Activated CD8-positive, alpha-beta memory T cell treated with anti-CD3 and anti-CD28 coated beads for 24 hours (primary cell): Measurements from ENCODE around the gene MACROD2.

Experiments
- DNase-seq: peaks from one replicate; pipeline ENCODE4 v3.0.0-alpha.2; 2020

Gene MACROD2

DNA sequence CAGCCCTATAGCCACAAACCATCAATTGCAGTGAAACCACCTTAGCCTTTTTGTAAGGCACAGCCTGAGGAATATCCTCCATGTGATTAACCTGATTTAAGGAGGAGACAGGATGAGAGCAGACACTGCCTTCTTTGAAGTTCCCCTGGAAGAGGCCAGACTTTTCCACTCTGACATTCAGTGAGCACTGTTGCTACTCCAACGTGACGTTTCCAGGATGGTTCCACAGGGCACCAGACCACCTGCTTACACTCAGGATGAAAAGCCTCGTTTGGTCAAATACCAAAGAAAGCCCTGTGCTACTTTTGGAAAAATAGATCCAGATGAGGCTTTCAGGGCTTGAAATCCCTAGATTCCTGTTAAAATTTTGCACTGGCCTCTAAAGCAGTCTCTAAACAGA, 1444.2 kb downstream of the MACROD2 start:
- DNase-seq = no peak

DNA sequence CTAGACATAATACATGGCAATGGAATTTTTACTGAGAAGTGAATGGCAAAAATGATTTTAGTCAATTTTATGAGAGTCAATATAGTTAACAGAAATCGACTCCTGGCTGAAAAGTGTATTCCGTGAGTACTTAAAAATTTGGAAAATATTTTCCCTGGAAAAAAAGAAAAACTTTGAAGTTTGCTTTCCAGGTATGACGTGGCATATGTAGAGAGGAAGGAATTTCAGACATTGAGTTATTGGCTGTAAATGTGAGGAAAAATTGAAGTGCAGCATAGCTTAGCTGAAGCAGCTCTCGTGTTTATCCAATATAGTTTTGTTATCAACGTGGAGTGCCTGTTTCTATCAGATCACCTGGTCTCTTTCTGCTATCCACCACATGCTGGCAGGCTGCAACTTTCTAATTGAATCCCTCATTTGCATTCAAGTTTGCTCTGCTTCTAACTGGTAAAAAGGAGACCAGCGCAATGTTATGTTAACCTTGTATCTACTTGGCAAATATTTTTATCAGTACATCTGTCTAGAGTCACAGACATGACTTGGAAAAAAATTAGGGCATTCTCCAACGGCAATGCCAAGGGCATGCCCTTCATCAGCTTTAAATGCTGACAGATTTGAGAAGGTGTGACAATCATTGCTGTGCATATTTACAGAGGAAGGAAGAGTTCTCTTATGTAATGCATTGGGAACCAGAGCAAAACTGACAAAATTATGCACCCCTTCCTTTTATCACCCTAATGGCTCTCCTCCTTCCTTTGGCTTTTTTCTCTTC, 1444.9 kb downstream of the MACROD2 start:
- no peak for DNase-seq

DNA sequence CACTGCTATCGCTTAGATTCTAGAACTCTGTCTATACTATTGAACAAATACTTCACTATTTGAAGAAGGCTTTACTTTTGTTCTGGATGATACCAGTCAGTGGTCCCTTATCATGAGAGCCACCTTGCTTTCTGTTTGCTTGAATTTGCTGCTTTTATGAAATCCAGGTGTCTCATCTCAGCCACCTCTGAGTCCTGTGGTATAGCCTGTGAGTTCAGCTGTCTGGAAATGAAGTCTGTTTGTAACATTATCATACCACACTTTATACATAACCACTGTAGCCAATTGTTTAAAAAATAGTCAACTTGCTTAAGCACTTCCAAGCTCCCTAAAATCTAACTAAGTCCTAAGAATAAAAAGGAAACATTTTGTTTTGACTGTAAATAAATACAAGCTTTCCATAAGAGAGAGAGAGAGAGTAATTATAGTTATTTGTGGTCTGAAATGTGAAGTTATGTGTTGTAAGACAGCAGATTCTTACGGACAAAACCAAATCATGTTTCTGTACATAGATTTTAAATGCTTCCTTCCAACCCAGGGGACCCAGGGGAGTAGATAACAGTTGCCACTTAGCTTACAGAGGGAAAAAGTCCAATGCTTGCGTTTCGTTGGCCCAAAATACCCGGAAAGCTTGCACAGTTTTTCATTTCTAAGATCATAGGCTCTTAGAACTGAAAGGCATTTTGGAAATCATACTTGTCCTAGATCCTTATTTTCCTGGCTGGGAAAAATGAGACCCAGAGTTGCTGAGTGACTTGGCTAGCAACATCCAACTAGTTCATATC, 1449.9 kb downstream of the MACROD2 start:
- DNase-seq = no peak

DNA sequence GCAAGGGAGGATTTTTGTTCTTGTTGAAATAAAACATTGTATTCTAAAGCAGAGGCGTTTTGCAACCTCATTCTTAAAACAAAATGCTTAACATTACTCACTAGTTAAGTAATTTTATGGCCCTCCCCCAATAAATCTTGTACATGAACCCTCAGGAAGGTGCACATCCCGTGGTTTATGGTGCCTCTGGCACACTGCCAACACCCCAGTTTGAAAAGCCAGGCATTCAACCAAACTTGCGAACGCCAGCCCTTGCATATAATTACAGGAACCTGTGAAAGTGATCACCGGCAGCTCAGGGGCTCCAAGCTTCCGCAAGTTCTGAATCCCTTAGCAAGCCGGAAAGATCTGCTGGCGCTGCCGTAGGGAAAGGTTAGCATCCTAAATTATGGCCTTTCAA, 1451.1 kb downstream of the MACROD2 start:
- no peak for DNase-seq

DNA sequence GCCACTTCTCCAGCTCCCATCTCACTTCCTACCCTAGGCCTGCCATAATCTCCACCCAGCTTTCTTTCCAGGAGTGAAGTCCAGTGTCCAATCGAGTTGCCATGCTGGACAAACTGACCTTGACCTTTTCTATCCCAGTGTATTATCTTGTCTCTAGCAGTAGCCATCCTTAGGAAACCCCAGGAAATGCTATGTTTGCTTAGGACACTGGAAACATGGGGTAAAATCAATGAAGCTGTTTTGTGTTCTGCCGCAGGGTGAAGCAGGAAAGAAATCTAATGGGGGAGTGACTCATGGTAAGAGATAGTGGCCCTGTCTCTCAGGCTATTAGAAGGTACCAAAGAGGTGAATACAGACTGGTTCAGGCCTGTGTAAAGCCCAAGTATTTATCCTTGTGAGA, 1452.2 kb downstream of the MACROD2 start:
- DNase-seq = no peak

DNA sequence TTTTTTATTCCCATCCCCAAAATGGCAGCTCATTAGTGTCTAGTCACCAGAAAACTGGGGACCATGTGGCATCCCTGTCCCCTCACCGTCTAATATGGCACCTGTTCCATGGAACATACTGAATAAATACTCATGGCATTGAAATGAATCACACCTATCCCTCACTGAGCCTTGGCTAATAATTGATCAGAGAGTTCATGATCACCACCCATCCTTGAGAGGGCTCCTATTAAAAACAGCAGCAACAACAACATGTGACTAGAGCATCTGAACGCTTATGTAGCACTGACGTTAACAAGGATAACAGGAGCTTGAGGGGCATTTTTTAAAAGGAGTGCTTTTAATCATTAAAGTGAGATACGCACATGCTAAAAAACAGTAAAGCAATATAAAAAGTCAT, 1453.7 kb downstream of the MACROD2 start:
- DNase-seq = no peak

DNA sequence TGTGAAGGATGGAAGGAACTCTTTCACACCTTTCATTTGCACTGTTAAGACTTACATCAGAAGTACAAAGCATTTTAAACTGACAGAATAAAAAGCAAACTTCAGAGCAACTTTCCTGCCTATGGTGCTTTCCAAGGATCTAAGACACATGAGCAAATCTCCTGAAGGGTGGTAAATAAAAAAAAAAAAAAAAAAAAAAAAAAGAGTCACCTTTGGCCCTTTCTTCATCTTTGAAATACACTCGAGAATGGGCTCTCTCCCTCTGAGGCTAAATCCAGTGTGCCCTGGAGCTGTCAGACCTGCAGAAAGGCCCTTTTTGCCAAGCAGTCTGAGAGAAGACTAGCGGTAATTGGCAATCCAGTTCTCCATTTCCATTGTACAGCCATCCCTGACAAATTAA, 1455.9 kb downstream of the MACROD2 start:
- DNase-seq = no peak

DNA sequence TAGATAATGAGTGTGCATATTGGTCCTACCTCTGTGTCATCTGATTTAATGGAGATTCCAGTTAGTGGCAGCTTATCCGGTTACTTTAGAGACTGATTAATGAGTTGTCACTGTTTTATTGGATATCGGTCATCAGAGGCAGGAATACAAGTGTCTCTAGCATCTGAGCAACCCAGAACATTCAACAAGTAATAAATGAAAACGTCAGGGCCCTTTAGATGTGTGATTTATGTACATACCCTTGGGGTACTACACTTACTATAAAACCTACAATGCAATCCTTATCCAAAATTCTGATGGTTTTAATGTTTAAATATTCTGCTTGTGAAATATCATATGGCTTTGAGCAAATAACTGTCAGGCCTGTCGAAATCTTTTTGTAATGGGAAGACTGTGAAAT, 1460.0 kb downstream of the MACROD2 start:
- DNase-seq = no peak

DNA sequence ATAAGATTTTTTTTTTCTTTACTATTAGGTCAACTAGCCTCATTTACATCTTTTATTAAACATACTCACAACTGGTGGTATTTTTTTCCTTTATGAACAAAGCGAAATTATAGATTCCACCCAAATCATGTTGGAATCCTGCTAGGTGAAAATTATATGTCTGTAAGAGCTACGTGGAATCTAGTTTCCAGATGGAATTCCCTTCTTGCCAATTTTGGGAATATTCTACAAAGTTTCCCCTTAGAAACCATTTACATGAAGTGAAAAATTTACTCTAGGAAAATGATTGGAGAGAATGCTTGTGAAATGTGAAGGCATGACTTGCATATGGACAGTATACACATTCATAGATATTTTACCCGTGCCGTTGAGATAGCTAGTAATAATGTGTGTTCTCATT, 1466.6 kb downstream of the MACROD2 start:
- no peak for DNase-seq

DNA sequence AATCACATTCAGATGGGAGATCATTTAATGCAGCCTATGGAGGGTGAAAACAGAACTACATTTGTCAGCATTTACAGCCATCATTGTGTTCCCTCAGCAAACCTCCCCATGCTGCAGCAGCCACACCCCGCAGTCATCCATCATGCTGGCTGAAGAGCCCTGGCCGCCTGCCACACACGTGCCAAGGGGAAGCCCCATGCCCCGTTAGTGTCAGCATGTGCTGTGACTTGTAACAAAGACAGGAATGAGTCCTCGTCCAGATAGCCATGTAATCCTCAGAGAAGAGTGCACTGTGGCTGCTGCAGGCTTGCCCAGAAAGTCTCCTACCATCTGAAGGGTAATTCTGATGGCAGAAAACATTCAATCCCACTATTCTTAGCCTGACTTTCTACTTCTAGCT, 1480.2 kb downstream of the MACROD2 start:
- no peak for DNase-seq

DNA sequence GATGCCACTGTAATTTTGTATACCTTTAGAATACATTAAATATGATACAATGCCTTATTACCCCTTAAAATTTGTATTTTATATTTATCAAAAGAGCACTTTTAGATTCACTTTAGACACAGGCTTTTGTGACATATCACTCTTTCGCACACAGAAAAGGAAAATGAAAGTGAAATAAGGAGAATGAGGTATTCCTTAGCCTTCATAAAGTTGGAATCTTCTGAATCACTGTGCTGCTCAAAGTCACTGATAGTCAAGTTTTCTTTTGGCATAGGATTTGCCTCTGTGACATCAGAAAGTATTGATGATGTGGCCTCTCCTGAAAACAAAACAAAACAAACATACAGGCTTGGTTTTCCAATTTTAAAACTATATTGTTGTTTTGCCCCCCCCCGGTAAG, 1480.9 kb downstream of the MACROD2 start:
- DNase-seq = no peak

DNA sequence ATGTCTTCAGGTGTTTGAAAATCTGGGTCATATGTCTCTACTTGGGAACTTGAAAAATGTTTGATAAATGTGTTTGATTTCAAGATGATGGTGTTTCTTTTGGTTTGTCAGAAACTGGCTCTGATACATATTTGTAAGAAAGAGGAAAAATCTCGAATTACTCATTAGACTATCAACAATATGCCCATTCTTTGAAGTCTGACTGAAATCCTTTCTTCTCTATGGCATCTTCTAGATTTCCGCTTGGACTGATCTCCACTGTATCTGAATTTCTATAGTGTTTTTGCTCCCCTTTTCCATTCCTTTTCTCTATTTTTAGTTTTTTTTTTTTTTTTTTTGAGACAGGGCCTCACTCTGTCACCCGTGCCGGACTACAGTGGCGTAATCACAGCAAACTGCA, 1481.5 kb downstream of the MACROD2 start:
- no peak for DNase-seq

DNA sequence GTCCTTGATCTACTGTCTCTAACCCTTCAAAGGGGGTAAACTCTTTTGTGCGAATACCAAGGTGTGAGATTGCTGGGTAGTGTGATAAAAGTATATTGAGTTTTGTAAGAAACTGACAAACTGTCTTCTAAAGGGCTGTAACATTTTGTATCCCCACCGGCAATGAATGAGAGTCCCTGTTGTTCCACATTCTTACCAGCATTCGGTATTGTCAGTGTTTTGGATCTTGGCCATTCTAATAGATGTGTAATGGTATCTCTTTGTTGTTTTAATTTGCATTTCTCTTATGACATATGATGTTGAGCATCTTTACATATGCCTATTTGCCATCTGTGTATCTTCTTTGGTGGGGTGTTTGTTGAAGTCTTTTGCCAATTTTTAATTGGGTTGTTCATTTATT, 1487.2 kb downstream of the MACROD2 start:
- no peak for DNase-seq

DNA sequence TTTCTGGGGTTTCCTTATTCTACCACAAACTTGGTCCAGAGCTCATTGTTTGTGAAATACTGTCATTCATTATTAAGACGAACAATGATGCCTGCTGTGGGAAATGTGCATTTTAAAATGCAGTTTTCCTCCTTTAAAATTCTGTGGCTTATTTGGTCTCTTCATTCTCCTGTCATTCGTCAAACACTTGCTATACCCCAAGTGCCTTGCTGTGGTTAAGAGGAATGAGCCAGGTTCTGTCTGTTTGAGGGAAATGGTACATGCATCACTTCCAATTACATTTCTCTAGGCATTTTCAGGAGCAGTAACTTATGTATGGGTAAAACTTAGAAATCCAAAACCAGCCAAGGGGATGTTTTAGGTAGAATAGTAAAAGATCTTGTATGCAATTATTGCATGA, 1490.2 kb downstream of the MACROD2 start:
- DNase-seq = no peak

DNA sequence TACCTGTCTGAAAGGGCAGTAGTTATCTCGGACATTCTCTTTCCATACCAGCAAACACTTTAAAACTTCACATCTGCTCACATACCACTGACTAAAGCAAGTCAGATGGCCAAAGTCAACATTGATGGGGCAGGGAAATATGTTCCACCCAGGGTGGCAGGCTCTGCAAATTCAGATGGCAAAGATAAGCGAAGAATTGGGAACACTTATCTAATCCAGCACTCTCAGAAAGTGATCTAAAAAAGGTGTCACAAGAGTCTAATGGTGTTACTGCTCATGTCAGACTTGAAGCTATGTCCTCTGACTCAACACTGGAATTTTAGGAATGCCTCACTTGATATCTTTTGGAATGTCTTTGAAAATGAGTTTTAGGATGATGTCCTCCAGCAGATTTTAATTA, 1491.7 kb downstream of the MACROD2 start:
- no peak for DNase-seq

DNA sequence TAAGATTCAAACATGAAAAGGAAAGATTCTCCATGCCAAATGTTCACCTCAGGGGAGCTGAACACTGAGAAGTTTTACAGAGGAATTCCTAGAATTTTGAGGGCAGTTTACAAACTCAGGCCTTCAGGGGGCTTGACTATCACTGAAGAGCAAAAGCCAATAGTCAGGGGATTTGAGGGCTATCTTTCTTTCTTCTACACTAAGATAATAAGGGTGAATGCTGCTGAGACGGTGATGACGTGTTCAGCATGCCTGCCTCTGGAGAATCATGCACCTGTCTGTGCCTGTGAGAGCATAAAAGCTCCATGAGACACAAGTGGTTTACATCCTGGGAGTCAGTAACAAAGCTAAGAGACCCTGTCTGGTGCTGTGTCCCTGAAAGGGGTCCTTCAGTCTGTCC, 1492.4 kb downstream of the MACROD2 start:
- no peak for DNase-seq

DNA sequence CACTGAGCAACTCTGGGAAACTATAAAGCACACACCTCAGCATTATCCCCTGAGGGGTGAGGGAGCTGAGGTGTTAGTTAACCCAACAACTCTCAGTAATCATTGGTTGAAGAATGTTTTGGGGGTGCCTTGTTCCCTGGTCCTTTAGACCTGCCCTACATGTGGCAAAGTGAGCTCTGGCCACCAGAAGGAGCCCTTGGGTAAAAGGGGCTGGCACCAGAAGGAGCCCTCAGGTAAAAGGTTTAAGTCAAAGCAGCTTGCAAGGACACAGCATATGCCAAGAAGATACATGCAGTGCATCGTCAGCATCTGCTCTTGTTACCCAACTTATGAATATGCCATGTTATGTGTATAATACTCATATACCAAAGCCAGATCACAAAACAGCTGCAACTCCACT, 1496.3 kb downstream of the MACROD2 start:
- DNase-seq = no peak

DNA sequence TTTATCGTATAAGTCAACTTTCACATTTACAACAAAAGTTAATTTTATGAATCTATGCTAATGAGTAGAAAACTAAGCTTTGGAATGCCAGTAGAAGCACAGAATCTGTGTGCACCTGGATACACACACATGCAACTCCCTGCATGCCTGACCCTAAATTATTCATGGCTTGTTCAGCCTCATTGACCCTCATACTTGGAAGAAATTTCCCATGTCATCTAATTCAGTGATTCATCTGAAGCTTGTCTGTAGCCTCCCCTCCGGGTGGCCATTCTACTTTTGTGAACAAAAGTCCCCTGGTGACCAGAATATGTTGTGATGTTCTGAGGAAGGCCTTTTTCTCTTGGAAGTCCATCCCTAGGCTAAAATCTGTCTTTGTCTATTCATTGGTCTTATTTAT, 1499.5 kb downstream of the MACROD2 start:
- DNase-seq = no peak

DNA sequence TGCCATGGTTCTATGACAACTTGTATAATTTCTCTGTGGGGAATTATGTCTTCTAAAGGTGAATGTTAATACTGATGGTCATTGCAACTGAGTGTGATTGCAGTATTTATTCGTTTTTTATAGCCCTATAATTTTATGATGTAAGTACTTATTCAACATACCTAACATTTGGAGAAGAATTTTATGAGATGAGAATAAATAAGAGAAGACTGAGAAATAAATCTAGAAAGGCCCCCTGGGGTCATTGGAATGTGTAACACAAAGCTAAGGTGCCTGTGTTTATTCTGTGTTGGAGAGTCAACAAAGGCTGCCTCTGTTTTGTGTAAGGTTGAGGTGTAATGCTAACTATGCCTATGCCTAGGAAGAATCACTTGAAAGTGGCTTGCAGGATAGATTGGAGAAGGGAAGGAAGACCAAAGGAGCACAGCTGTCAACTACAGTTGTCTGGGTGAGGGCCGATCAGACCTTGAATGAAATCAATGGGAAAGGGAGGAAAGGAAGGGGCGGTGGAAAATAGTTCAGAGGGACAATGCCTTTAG, 1501.3 kb downstream of the MACROD2 start:
- DNase-seq = no peak

DNA sequence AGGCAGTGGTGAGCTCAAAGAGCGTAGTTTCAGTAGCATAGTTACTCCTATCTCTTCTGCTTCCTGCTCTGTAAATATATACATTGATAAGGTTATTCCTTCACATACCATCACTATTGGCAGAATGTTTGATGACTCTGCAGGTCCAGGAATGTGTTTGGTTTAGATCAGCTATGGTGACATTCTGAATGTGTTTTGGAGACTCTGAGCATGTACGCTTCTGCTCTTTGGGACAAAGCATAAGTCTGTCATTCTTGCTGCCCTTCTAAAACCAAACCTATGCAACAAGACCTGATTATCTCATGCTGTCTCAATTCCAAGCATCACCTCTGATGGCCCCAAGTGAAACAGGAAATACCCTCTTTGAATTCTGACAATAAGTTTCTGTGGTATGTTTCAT, 1503.6 kb downstream of the MACROD2 start:
- no peak for DNase-seq

DNA sequence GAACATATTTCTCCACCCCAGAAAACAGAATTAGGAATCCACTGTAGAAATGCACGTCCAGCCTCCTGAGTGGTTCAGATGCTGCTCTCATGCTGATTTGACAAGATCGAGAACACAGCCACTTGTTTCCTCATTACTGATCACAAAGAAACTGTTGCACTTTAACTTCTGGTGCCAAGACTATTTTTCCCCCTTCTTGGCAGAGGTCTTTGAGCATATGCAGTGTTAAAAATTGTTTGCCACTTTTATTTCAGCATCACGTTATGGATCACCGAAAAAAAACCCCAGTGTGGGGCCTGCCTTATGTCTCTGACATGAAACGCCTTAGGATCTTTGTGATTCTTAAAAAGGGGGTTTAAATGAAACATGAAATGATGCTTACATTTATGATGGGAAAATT, 1511.0 kb downstream of the MACROD2 start:
- DNase-seq = no peak

DNA sequence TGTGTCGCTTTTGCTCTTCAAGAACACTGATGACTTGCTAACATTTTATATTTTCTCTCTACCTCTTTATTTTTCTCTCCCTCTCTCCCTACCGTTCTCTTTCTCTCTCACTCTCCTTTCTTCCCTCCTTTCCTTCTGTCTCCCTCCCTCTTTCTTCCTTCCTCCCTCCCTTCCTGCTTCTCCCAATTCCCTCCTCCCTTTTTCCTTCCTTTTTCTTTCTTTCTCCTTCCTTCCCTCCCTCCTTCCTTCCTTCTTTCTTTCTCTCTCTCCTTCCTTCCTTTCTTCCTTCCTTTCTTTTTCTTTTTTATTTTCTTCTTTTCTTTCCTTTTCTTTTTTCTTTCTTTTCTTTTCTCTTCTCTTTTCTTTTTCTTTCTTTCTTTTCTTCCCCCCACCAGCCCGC, 1511.8 kb downstream of the MACROD2 start:
- DNase-seq = no peak

DNA sequence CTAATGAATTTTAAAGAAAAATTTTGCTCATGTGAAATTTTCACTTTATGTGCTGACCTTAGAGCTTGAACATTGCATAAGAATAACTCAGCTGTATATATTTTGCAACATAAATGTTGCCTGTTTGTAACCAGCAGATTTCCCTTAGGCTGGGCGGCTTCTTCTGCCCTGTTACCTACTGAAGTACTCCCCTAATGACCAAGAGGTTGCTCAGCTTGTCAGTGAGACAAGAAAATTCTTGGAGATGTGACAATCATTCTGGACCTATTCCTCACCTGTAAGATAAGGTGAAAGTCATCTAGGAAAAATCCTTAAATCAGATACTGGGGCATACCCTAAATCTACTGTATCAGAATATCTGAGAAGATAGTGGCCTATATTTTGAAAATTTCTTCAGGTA, 1516.2 kb downstream of the MACROD2 start:
- DNase-seq = no peak

DNA sequence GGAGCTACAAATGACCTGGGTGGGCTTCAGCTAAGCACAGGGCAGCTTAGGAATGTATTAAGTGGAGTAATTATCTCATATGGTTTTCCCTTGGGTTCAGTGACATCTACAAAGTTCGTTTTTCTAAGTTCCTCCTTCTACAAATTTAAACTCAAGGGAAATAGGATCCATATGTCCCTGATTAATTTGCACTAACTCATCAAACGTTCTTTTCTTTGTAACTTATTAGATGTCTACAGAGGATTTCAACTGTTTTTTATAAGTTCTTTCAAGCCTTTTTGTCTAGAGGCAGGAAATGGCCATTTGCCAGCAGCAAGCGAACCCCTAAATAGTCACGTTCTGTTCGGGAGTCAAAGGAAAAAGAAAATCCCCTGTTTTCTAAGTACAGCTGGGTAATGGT, 1517.6 kb downstream of the MACROD2 start:
- DNase-seq = no peak
